IPS-18c (cell line): ENCODE data around the gene ACAP2.
"Not testable (repeated sequence)": the region's sequence is repeated elsewhere in the genome, so short reads cannot be mapped to it uniquely, and the experiment has no call there.

Source experiments
- H3K4me3 ChIP-seq: 2 replicates; pipeline ENCODE4 v1.7.0; 2013; ENCODE audit warnings: low read depth, mild to moderate bottlenecking, low read length, moderate library complexity; ENCODE audit not compliant: insufficient read depth
- H3K9me3 ChIP-seq: one replicate; pipeline ENCODE4 v1.6.1; 2013; ENCODE audit warnings: mild to moderate bottlenecking, low read length, moderate library complexity; ENCODE audit not compliant: control insufficient read depth, insufficient read depth

The ACAP2 gene

GRCh38 chr3:195403841-195404408 lies 38.9 kb downstream of the ACAP2 start:
- Histone ChIP-seq H3K9me3 (no peaks in the 10 kb centered on the region), H3K4me3 (no peak overlapping the region)

GRCh38 chr3:195403244-195403643 lies 39.6 kb downstream of the ACAP2 start:
- no peak overlapping the region for H3K4me3 ChIP-seq
- no peaks in the 10 kb centered on the region for H3K9me3 ChIP-seq

GRCh38 chr3:195401943-195402342 lies 40.9 kb downstream of the ACAP2 start:
- no peaks in the 10 kb centered on the region for H3K9me3 ChIP-seq
- no peak overlapping the region for H3K4me3 ChIP-seq

GRCh38 chr3:195398460-195398859 lies 44.4 kb downstream of the ACAP2 start:
- not testable (repeated sequence) for H3K4me3 ChIP-seq, H3K9me3 ChIP-seq

- Histone ChIP-seq H3K4me3 (no peak overlapping the region), H3K9me3 (no peaks in the 10 kb centered on the region)
Measured at GRCh38 chr3:195397524-195397923, 45.3 kb downstream of the ACAP2 start.

- Histone ChIP-seq H3K4me3 (no peak overlapping the region), H3K9me3 (no peaks in the 10 kb centered on the region)
Measured at GRCh38 chr3:195395208-195395816, 47.5 kb downstream of the ACAP2 start.

- Histone ChIP-seq H3K9me3 (no peaks in the 10 kb centered on the region), H3K4me3 (no peak overlapping the region)
Measured at GRCh38 chr3:195394700-195395099, 48.1 kb downstream of the ACAP2 start.

GRCh38 chr3:195394024-195394423 lies 48.8 kb downstream of the ACAP2 start:
- Histone ChIP-seq H3K4me3 (no peak overlapping the region), H3K9me3 (no peaks in the 10 kb centered on the region)

GRCh38 chr3:195388380-195388779 lies 54.4 kb downstream of the ACAP2 start:
- H3K9me3 ChIP-seq: no peaks in the 10 kb centered on the region
- H3K4me3 ChIP-seq: no peak overlapping the region

- no peak overlapping the region for H3K4me3 ChIP-seq
Measured at GRCh38 chr3:195386739-195387138, 56.1 kb downstream of the ACAP2 start.

GRCh38 chr3:195385526-195385925 lies 57.3 kb downstream of the ACAP2 start:
- Histone ChIP-seq H3K9me3 (no peaks in the 10 kb centered on the region), H3K4me3 (no peak overlapping the region)

More at GRCh38 chr3:195386739-195387138, 56.1 kb downstream of the ACAP2 start:
- no peaks in the 10 kb centered on the region for H3K9me3 ChIP-seq

- H3K9me3 ChIP-seq: no peaks in the 10 kb centered on the region
- no peak overlapping the region for H3K4me3 ChIP-seq
Measured at GRCh38 chr3:195384952-195385351, 57.9 kb downstream of the ACAP2 start.

GRCh38 chr3:195372220-195372619 lies 70.6 kb downstream of the ACAP2 start:
- no peak overlapping the region for H3K4me3 ChIP-seq
- no peaks in the 10 kb centered on the region for H3K9me3 ChIP-seq

- Histone ChIP-seq H3K4me3 (no peak overlapping the region), H3K9me3 (peaks cover 2% of the 10 kb centered on the region)
Measured at GRCh38 chr3:195366200-195366925, 76.5 kb downstream of the ACAP2 start.

- Histone ChIP-seq H3K9me3 (peaks cover 2% of the 10 kb centered on the region), H3K4me3 (no peak overlapping the region)
Measured at GRCh38 chr3:195365371-195365770, 77.4 kb downstream of the ACAP2 start.

- H3K4me3 ChIP-seq, H3K9me3 ChIP-seq: not testable (repeated sequence)
Measured at GRCh38 chr3:195357797-195358196, 85.0 kb downstream of the ACAP2 start.

GRCh38 chr3:195356151-195357086 lies 86.4 kb downstream of the ACAP2 start:
- H3K4me3 ChIP-seq: no peak overlapping the region
- no peaks in the 10 kb centered on the region for H3K9me3 ChIP-seq
